ENCODE results near the gene NAA60.

- TF ChIP-seq CTCF (IDR thresholded peaks at IDR 0.05; ENCODE audit: poor library complexity) = no peak
- TF ChIP-seq EZH2 (IDR thresholded peaks at IDR 0.05; ENCODE audit: borderline replicate concordance) = no peak
These were observed 28.2 kb downstream of the NAA60 start for GRCh38 chr16:3471518-3472176.

All from hepatocyte (in vitro differentiated cells).